ENCODE measurements around the gene EML4.
"Not testable (repeated sequence)": the region's sequence is repeated elsewhere in the genome, so short reads cannot be mapped to it uniquely, and the experiment has no call there.

The EML4 gene

GRCh38 chr2:42256505-42256904 is 87.4 kb downstream of the EML4 start:
- no peaks in the 10 kb centered on the region for H3K27me3 Mint-ChIP-seq
- ATAC-seq = peak; percentile 75
- H3K4me3 Mint-ChIP-seq = no peak overlapping the region
- peak overlapping the region; percentile 42 for H3K27ac Mint-ChIP-seq
- H3K36me3 Mint-ChIP-seq = peaks cover 44% of the 10 kb centered on the region
- peaks cover 59% of the 10 kb centered on the region for H3K4me1 Mint-ChIP-seq
- no peaks in the 10 kb centered on the region for H3K9me3 Mint-ChIP-seq

GRCh38 chr2:42261518-42262195 is 92.5 kb downstream of the EML4 start:
- Mint-ChIP-seq H3K4me3 (no peak overlapping the region), H3K27ac (no peak overlapping the region), H3K9me3 (no peaks in the 10 kb centered on the region), H3K4me1 (peaks cover 8% of the 10 kb centered on the region), H3K27me3 (no peaks in the 10 kb centered on the region), H3K36me3 (peaks cover 11% of the 10 kb centered on the region)
- ATAC-seq = no peak

- Mint-ChIP-seq H3K27me3 (no peaks in the 10 kb centered on the region), H3K9me3 (no peaks in the 10 kb centered on the region), H3K4me3 (no peak overlapping the region), H3K36me3 (peaks cover 13% of the 10 kb centered on the region), H3K4me1 (no peaks in the 10 kb centered on the region), H3K27ac (no peak overlapping the region)
- ATAC-seq = no peak
Measured at GRCh38 chr2:42266236-42266635, 97.1 kb downstream of the EML4 start.

- H3K9me3 Mint-ChIP-seq = no peaks in the 10 kb centered on the region
- H3K4me3 Mint-ChIP-seq = no peak overlapping the region
- ATAC-seq = no peak
Measured at GRCh38 chr2:42267530-42267929, 98.4 kb downstream of the EML4 start.

GRCh38 chr2:42268528-42269151 is 99.5 kb downstream of the EML4 start:
- H3K36me3 Mint-ChIP-seq = peaks cover 6% of the 10 kb centered on the region
- no peak overlapping the region for H3K4me3 Mint-ChIP-seq
- H3K9me3 Mint-ChIP-seq = no peaks in the 10 kb centered on the region
- ATAC-seq = no peak
- H3K27ac Mint-ChIP-seq = no peak overlapping the region
- no peaks in the 10 kb centered on the region for H3K4me1 Mint-ChIP-seq
- no peaks in the 10 kb centered on the region for H3K27me3 Mint-ChIP-seq

More at GRCh38 chr2:42267530-42267929, 98.4 kb downstream of the EML4 start:
- no peaks in the 10 kb centered on the region for H3K4me1 Mint-ChIP-seq
- peaks cover 7% of the 10 kb centered on the region for H3K36me3 Mint-ChIP-seq
- H3K27me3 Mint-ChIP-seq = no peaks in the 10 kb centered on the region
- no peak overlapping the region for H3K27ac Mint-ChIP-seq

GRCh38 chr2:42270757-42271156 is 101.6 kb downstream of the EML4 start:
- no peak overlapping the region for H3K4me3 Mint-ChIP-seq
- H3K9me3 Mint-ChIP-seq = no peaks in the 10 kb centered on the region
- H3K36me3 Mint-ChIP-seq = peaks cover 9% of the 10 kb centered on the region
- H3K27ac Mint-ChIP-seq = no peak overlapping the region
- H3K4me1 Mint-ChIP-seq = no peaks in the 10 kb centered on the region
- ATAC-seq = no peak
- no peaks in the 10 kb centered on the region for H3K27me3 Mint-ChIP-seq

GRCh38 chr2:42271246-42271645 is 102.1 kb downstream of the EML4 start:
- H3K4me3 Mint-ChIP-seq, ATAC-seq, H3K4me1 Mint-ChIP-seq, H3K27ac Mint-ChIP-seq, H3K9me3 Mint-ChIP-seq, H3K27me3 Mint-ChIP-seq: not testable (repeated sequence)
- H3K36me3 Mint-ChIP-seq = peaks cover 12% of the 10 kb centered on the region

GRCh38 chr2:42274863-42275262 is 105.7 kb downstream of the EML4 start:
- Mint-ChIP-seq H3K36me3 (peaks cover 21% of the 10 kb centered on the region), H3K27ac (no peak overlapping the region), H3K4me3 (no peak overlapping the region), H3K9me3 (no peaks in the 10 kb centered on the region), H3K4me1 (no peaks in the 10 kb centered on the region), H3K27me3 (no peaks in the 10 kb centered on the region)
- no peak for ATAC-seq

GRCh38 chr2:42281416-42282081 is 112.4 kb downstream of the EML4 start:
- Mint-ChIP-seq H3K4me1 (no peaks in the 10 kb centered on the region), H3K4me3 (no peak overlapping the region), H3K36me3 (peaks cover 37% of the 10 kb centered on the region), H3K27me3 (no peaks in the 10 kb centered on the region), H3K9me3 (no peaks in the 10 kb centered on the region), H3K27ac (peak overlapping the region; percentile 76)
- no peak for ATAC-seq

- H3K4me3 Mint-ChIP-seq = no peak overlapping the region
- peaks cover 35% of the 10 kb centered on the region for H3K36me3 Mint-ChIP-seq
- H3K9me3 Mint-ChIP-seq = no peaks in the 10 kb centered on the region
- no peak overlapping the region for H3K27ac Mint-ChIP-seq
- H3K27me3 Mint-ChIP-seq = no peaks in the 10 kb centered on the region
- ATAC-seq = no peak
- peaks cover 1% of the 10 kb centered on the region for H3K4me1 Mint-ChIP-seq
Measured at GRCh38 chr2:42284019-42284418, 114.9 kb downstream of the EML4 start.

GRCh38 chr2:42286268-42286946 is 117.3 kb downstream of the EML4 start:
- Mint-ChIP-seq H3K4me1 (peaks cover 8% of the 10 kb centered on the region), H3K36me3 (peaks cover 53% of the 10 kb centered on the region), H3K4me3 (no peak overlapping the region), H3K9me3 (no peaks in the 10 kb centered on the region), H3K27ac (peak overlapping the region; percentile 13), H3K27me3 (no peaks in the 10 kb centered on the region)
- ATAC-seq = no peak

- peaks cover 8% of the 10 kb centered on the region for H3K4me1 Mint-ChIP-seq
- ATAC-seq = no peak
- peaks cover 47% of the 10 kb centered on the region for H3K36me3 Mint-ChIP-seq
- no peaks in the 10 kb centered on the region for H3K27me3 Mint-ChIP-seq
- no peak overlapping the region for H3K4me3 Mint-ChIP-seq
- H3K27ac Mint-ChIP-seq = peak overlapping the region; percentile 52
- H3K9me3 Mint-ChIP-seq = no peaks in the 10 kb centered on the region
Measured at GRCh38 chr2:42288811-42289210, 119.7 kb downstream of the EML4 start.

GRCh38 chr2:42289222-42289621 is 120.1 kb downstream of the EML4 start:
- H3K4me1 Mint-ChIP-seq = peaks cover 8% of the 10 kb centered on the region
- no peaks in the 10 kb centered on the region for H3K9me3 Mint-ChIP-seq
- H3K27me3 Mint-ChIP-seq = no peaks in the 10 kb centered on the region
- no peak for ATAC-seq
- peaks cover 44% of the 10 kb centered on the region for H3K36me3 Mint-ChIP-seq
- peak overlapping the region; percentile 52 for H3K27ac Mint-ChIP-seq
- H3K4me3 Mint-ChIP-seq = no peak overlapping the region

- Mint-ChIP-seq H3K27me3 (no peaks in the 10 kb centered on the region), H3K4me3 (no peak overlapping the region), H3K9me3 (no peaks in the 10 kb centered on the region), H3K36me3 (peaks cover 52% of the 10 kb centered on the region), H3K4me1 (peaks cover 8% of the 10 kb centered on the region), H3K27ac (peak overlapping the region; percentile 52)
- no peak for ATAC-seq
Measured at GRCh38 chr2:42290005-42290404, 120.9 kb downstream of the EML4 start.

GRCh38 chr2:42293019-42293418 is 123.9 kb downstream of the EML4 start:
- no peak overlapping the region for H3K27ac Mint-ChIP-seq
- H3K4me3 Mint-ChIP-seq = no peak overlapping the region
- no peaks in the 10 kb centered on the region for H3K9me3 Mint-ChIP-seq
- H3K27me3 Mint-ChIP-seq = no peaks in the 10 kb centered on the region
- no peak for ATAC-seq
- peaks cover 58% of the 10 kb centered on the region for H3K36me3 Mint-ChIP-seq
- peaks cover 28% of the 10 kb centered on the region for H3K4me1 Mint-ChIP-seq

All from stimulated activated memory B cell treated with anti-CD40 and anti-IgM and Interleukin-4, amounts not matched to agents 10 μg/mL and 1 μg/mL and 100 μg/mL, for 72 hours (primary cell).